Measurements from ENCODE around the gene CAPN13.

CAPN13 gene

DNA sequence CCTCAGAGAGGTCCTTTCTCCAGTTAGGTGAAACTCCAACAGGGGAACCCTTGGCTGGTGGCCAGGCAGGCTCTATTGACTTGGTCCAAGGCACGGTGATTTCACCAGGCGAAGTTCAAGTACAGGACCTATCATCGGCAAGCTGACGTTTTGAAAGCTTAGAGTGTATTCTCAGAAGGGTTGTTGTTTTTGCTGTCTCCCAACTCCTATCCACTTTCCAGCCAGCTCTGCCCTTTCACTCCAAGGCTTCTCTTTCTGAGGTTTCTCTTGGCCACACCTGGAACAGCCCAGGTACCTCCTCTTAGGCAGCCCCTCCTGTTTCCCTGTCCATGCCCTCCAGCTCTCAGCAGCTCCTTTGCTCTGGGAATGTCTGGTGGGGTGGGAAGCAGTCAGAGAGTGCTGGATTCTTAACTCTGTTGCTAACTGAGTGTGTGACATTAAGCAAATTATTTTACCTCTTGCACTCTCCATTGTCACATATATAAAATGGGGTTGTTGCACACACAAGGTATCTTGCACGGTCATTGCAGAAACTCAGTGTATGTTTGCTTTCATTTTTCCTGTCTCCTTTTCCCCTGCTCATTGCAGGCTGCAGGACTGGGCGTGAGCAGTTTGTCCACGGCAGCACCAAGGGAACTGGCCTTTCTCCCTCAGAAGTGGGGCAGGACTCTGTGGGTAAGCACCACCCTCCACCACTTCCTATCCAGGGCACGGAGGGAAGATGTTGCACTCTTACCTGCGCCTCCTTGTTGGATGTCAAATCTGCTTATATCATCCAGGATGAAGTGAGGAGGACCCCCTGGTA is 30.2 kb downstream of the CAPN13 start:
- H3K36me3 ChIP-seq (ENCODE audit: control insufficient read depth, insufficient read depth, low read length): no peaks in the 10 kb centered on the region
- H3K4me1 ChIP-seq (ENCODE audit: control insufficient read depth, insufficient read depth, low read length, poor library complexity, severe bottlenecking): no peaks in the 10 kb centered on the region
- H3K27me3 ChIP-seq (replicated peaks; ENCODE audit: control insufficient read depth, insufficient read depth, low read length, poor library complexity, severe bottlenecking): no peaks in the 10 kb centered on the region
- DNase-seq: no peak
- H3K27ac ChIP-seq (ENCODE audit: insufficient read depth, low read length, poor library complexity, severe bottlenecking): no peak overlapping the region
- no peak overlapping the region for H3K4me3 ChIP-seq (ENCODE audit: insufficient read depth, low read depth, low read length, poor library complexity, severe bottlenecking)
- no peaks in the 10 kb centered on the region for H3K9me3 ChIP-seq (ENCODE audit: control insufficient read depth, low read length)

GRCh38 chr2:30775833-30776232 is 31.4 kb downstream of the CAPN13 start:
- Histone ChIP-seq H3K27ac (ENCODE audit: insufficient read depth, low read length, poor library complexity, severe bottlenecking) (no peak overlapping the region), H3K27me3 (replicated peaks; ENCODE audit: control insufficient read depth, insufficient read depth, low read length, poor library complexity, severe bottlenecking) (no peaks in the 10 kb centered on the region), H3K4me1 (ENCODE audit: control insufficient read depth, insufficient read depth, low read length, poor library complexity, severe bottlenecking) (no peaks in the 10 kb centered on the region), H3K4me3 (ENCODE audit: insufficient read depth, low read depth, low read length, poor library complexity, severe bottlenecking) (no peak overlapping the region), H3K36me3 (ENCODE audit: control insufficient read depth, insufficient read depth, low read length) (no peaks in the 10 kb centered on the region), H3K9me3 (ENCODE audit: control insufficient read depth, low read length) (no peaks in the 10 kb centered on the region)
- DNase-seq: no peak

GRCh38 chr2:30772021-30772705 is 35.1 kb downstream of the CAPN13 start:
- Histone ChIP-seq H3K4me1 (ENCODE audit: control insufficient read depth, insufficient read depth, low read length, poor library complexity, severe bottlenecking) (no peaks in the 10 kb centered on the region), H3K36me3 (ENCODE audit: control insufficient read depth, insufficient read depth, low read length) (no peaks in the 10 kb centered on the region), H3K4me3 (ENCODE audit: insufficient read depth, low read depth, low read length, poor library complexity, severe bottlenecking) (no peak overlapping the region), H3K27me3 (replicated peaks; ENCODE audit: control insufficient read depth, insufficient read depth, low read length, poor library complexity, severe bottlenecking) (no peaks in the 10 kb centered on the region), H3K27ac (ENCODE audit: insufficient read depth, low read length, poor library complexity, severe bottlenecking) (no peak overlapping the region), H3K9me3 (ENCODE audit: control insufficient read depth, low read length) (no peaks in the 10 kb centered on the region)
- no peak for DNase-seq

- Histone ChIP-seq H3K9me3 (ENCODE audit: control insufficient read depth, low read length) (no peaks in the 10 kb centered on the region), H3K4me3 (ENCODE audit: insufficient read depth, low read depth, low read length, poor library complexity, severe bottlenecking) (no peak overlapping the region), H3K4me1 (ENCODE audit: control insufficient read depth, insufficient read depth, low read length, poor library complexity, severe bottlenecking) (no peaks in the 10 kb centered on the region), H3K27ac (ENCODE audit: insufficient read depth, low read length, poor library complexity, severe bottlenecking) (no peak overlapping the region), H3K36me3 (ENCODE audit: control insufficient read depth, insufficient read depth, low read length) (no peaks in the 10 kb centered on the region), H3K27me3 (replicated peaks; ENCODE audit: control insufficient read depth, insufficient read depth, low read length, poor library complexity, severe bottlenecking) (no peaks in the 10 kb centered on the region)
- no peak for DNase-seq
Measured at GRCh38 chr2:30770816-30771576, 36.2 kb downstream of the CAPN13 start.

DNA sequence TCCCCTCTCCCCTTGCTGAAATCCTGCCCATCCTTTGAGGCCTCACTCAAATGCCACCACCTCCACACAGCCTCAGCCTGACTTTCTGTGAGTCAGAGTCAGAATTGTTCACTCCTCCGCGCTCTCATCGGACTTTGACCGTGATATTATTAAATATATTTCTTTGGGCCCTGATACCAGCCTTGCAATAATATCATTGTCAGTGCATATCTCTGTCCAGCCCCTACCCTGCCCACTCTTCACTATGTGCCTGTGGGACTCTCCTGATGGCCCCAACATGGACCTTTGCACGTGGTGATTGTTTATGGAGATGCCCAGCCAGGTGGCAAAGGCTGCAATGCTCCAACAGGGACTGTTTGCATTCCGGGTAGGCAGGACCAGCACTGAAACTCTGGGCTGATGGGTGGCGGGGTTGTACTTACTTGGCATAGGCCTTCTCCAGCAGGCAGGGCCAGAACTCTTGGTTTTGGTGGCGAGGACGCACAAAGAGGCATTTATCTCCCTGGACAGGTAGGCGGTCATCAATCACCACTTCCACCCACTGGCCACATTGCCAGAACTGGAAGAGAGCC is 37.3 kb downstream of the CAPN13 start:
- Histone ChIP-seq H3K4me1 (ENCODE audit: control insufficient read depth, insufficient read depth, low read length, poor library complexity, severe bottlenecking) (no peaks in the 10 kb centered on the region), H3K9me3 (ENCODE audit: control insufficient read depth, low read length) (no peaks in the 10 kb centered on the region), H3K27ac (ENCODE audit: insufficient read depth, low read length, poor library complexity, severe bottlenecking) (no peak overlapping the region), H3K27me3 (replicated peaks; ENCODE audit: control insufficient read depth, insufficient read depth, low read length, poor library complexity, severe bottlenecking) (no peaks in the 10 kb centered on the region), H3K4me3 (ENCODE audit: insufficient read depth, low read depth, low read length, poor library complexity, severe bottlenecking) (no peak overlapping the region), H3K36me3 (ENCODE audit: control insufficient read depth, insufficient read depth, low read length) (no peaks in the 10 kb centered on the region)
- DNase-seq: no peak

DNA sequence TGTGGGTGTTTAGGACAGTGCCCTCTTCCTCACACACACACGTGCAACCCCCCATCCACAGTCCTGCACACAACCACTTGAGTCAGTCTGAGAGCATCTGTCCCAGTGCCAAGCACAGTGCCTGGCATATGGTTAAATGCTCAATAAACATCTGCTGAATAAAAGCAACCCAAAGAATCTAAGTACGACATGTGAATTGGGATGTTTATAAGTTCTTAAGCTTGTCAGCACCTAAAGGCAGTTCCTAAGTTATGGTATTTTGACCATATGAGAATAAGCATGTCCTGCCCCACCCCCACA is 37.8 kb downstream of the CAPN13 start:
- Histone ChIP-seq H3K4me1 (ENCODE audit: control insufficient read depth, insufficient read depth, low read length, poor library complexity, severe bottlenecking) (no peaks in the 10 kb centered on the region), H3K9me3 (ENCODE audit: control insufficient read depth, low read length) (no peaks in the 10 kb centered on the region), H3K36me3 (ENCODE audit: control insufficient read depth, insufficient read depth, low read length) (no peaks in the 10 kb centered on the region), H3K27me3 (replicated peaks; ENCODE audit: control insufficient read depth, insufficient read depth, low read length, poor library complexity, severe bottlenecking) (no peaks in the 10 kb centered on the region), H3K4me3 (ENCODE audit: insufficient read depth, low read depth, low read length, poor library complexity, severe bottlenecking) (no peak overlapping the region), H3K27ac (ENCODE audit: insufficient read depth, low read length, poor library complexity, severe bottlenecking) (no peak overlapping the region)
- DNase-seq: no peak

DNA sequence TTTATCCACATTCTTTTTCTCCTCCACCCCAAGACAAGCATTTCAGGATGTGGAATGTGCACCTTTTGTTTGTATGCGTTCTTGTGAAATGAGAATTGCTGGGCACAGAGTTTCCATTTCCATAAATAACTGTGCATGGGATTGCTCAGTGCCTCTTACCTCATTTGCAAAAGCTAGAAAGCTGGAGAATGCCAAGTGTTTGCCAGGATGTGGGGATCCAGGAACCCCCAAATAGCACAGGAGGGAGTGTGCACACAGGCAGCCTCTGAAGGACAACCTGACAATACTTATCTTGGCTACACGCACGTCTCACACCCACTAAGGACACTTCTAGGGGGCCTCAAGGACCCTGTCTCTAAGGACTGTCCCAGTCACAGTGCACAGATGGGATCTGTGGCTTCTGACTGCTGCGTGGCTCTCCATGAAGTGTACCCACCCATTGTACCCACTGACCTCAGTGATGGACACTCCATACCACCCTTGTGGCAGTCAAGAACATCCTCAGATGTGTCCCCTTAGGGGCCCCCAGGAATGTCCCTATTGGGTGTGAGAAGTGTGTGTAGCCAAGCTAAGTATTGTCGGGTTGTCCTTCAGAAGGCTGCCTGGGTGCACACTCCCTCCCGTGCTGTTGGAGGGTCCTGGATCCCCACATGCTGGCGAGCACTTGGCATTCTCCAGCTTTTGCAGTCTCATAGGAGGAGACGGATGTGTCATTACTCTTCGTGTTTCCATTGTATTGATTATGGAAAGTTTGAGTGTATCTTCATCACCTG is 38.4 kb downstream of the CAPN13 start:
- H3K4me1 ChIP-seq (ENCODE audit: control insufficient read depth, insufficient read depth, low read length, poor library complexity, severe bottlenecking): no peaks in the 10 kb centered on the region
- DNase-seq: no peak
- H3K27ac ChIP-seq (ENCODE audit: insufficient read depth, low read length, poor library complexity, severe bottlenecking): no peak overlapping the region
- H3K4me3 ChIP-seq (ENCODE audit: insufficient read depth, low read depth, low read length, poor library complexity, severe bottlenecking): no peak overlapping the region
- H3K36me3 ChIP-seq (ENCODE audit: control insufficient read depth, insufficient read depth, low read length): no peaks in the 10 kb centered on the region
- H3K27me3 ChIP-seq (replicated peaks; ENCODE audit: control insufficient read depth, insufficient read depth, low read length, poor library complexity, severe bottlenecking): no peaks in the 10 kb centered on the region
- H3K9me3 ChIP-seq (ENCODE audit: control insufficient read depth, low read length): no peaks in the 10 kb centered on the region

GRCh38 chr2:30768036-30768686 is 39.1 kb downstream of the CAPN13 start:
- Histone ChIP-seq H3K9me3 (ENCODE audit: control insufficient read depth, low read length) (no peaks in the 10 kb centered on the region), H3K4me3 (ENCODE audit: insufficient read depth, low read depth, low read length, poor library complexity, severe bottlenecking) (no peak overlapping the region), H3K36me3 (ENCODE audit: control insufficient read depth, insufficient read depth, low read length) (no peaks in the 10 kb centered on the region), H3K4me1 (ENCODE audit: control insufficient read depth, insufficient read depth, low read length, poor library complexity, severe bottlenecking) (no peaks in the 10 kb centered on the region), H3K27me3 (replicated peaks; ENCODE audit: control insufficient read depth, insufficient read depth, low read length, poor library complexity, severe bottlenecking) (no peaks in the 10 kb centered on the region), H3K27ac (ENCODE audit: insufficient read depth, low read length, poor library complexity, severe bottlenecking) (no peak overlapping the region)
- DNase-seq: no peak

DNA sequence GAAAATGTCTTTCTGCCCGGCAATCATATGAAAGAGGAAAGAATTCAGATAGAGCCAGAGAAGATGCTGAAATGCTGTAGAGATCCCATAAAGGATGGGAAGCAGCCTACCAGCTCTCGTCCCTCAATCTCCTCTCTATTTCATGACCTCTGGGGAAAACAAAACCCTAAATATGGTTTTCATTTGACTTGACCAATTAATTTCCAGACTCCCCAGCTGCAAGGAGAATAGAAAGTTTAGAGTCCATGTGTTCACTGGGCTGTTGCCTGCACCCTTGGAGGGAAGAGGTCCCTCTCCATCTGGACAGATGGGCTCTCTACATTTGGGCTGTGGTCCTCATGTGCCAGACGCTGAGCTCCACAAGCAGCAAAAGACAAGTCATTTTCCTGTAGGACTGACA is 40.6 kb downstream of the CAPN13 start:
- DNase-seq: no peak
- Histone ChIP-seq H3K4me3 (ENCODE audit: insufficient read depth, low read depth, low read length, poor library complexity, severe bottlenecking) (no peak overlapping the region), H3K9me3 (ENCODE audit: control insufficient read depth, low read length) (no peaks in the 10 kb centered on the region), H3K36me3 (ENCODE audit: control insufficient read depth, insufficient read depth, low read length) (no peaks in the 10 kb centered on the region), H3K27me3 (replicated peaks; ENCODE audit: control insufficient read depth, insufficient read depth, low read length, poor library complexity, severe bottlenecking) (no peaks in the 10 kb centered on the region), H3K27ac (ENCODE audit: insufficient read depth, low read length, poor library complexity, severe bottlenecking) (no peak overlapping the region), H3K4me1 (ENCODE audit: control insufficient read depth, insufficient read depth, low read length, poor library complexity, severe bottlenecking) (no peaks in the 10 kb centered on the region)

Measured in effector memory CD4-positive, alpha-beta T cell (primary cell).